IPS DF 4.7 (cell line): Measurements from ENCODE around the gene EMC9.

Experiments
- DNase-seq: peaks from one replicate; pipeline ENCODE4 v3.0.0-alpha.2; 2013; ENCODE audit warnings: low spot score; ENCODE audit errors: extremely low read depth

Gene EMC9

GRCh38 chr14:24092505-24093206 is 48.7 kb downstream of the EMC9 start:
- DNase-seq, result no peak

- no peak for DNase-seq
Observed at GRCh38 chr14:24092110-24092504, 49.3 kb downstream of the EMC9 start.

- no peak for DNase-seq
Observed at GRCh38 chr14:24089890-24090289, 51.5 kb downstream of the EMC9 start.
